Heart left ventricle (tissue), 16 donors: Measurements from ENCODE around the gene CDCP1. TPM values are rescaled to one million over a fixed set of nuclear protein-coding genes. Genes with fewer than 3 reads are reported as not detected.
A peak's percentile ranks its signal among the peaks of the same experiment; 100 is the strongest.

Experiments used
- ATAC-seq, 4 donors: fragments of 200-7000 bp; cut with Tn5 transposase; one replicate each; pipeline ENCODE4 v1.9.1; 2020 to 2022; ENCODE audit warnings: moderate library complexity in 4 of 4, mild to moderate bottlenecking in 3 of 4, moderate number of reproducible peaks in 1 of 4
- DNase-seq, 5 donors: peaks; one replicate each; pipeline ENCODE4 v3.0.0-alpha.2; 2020
- H3K27ac ChIP-seq, 12 donors: fragments of 200-600 bp; sonication (generic) in 4 of 12; one replicate each; pipeline versions ENCODE4 v1.5.0 to v1.8.0; 2016 to 2022; ENCODE audit warnings: mild to moderate bottlenecking in 2 of 12
- H3K27me3 ChIP-seq, 9 donors: fragments of 200-600 bp; sonication (generic) in 2 of 9; one replicate each; pipeline versions ENCODE4 v1.5.1 to v1.8.0; 2016 to 2022; ENCODE audit warnings: mild to moderate bottlenecking in 3 of 9
- H3K36me3 ChIP-seq, 9 donors: fragments of 200-600 bp; sonication (generic) in 2 of 9; one replicate each; pipeline versions ENCODE4 v1.5.0 to v1.8.0; 2018 to 2022; ENCODE audit warnings: mild to moderate bottlenecking in 2 of 9
- H3K4me1 ChIP-seq, 12 donors: fragments of 200-600 bp; sonication (generic) in 4 of 12; one replicate each; pipeline versions ENCODE4 v1.5.0 to v1.8.0; 2016 to 2022; ENCODE audit warnings: mild to moderate bottlenecking in 3 of 12
- H3K4me3 ChIP-seq, 12 donors: fragments of 200-600 bp; sonication (generic) in 4 of 12; one replicate each; pipeline versions ENCODE4 v1.5.0 to v1.8.0; 2017 to 2022; ENCODE audit warnings: mild to moderate bottlenecking in 9 of 12, moderate library complexity in 4 of 12
- H3K9me3 ChIP-seq, 12 donors: fragments of 200-600 bp; sonication (generic) in 4 of 12; one replicate each; pipeline versions ENCODE4 v1.5.0 to v1.8.0; 2016 to 2022; ENCODE audit warnings: mild to moderate bottlenecking in 1 of 12
- CTCF ChIP-seq, 12 donors: fragments of 200-600 bp; sonication (generic) in 4 of 12; IDR thresholded peaks; one replicate each; pipeline versions ENCODE4 v1.5.0 to v1.8.0; 2018 to 2022; ENCODE audit warnings: antibody characterized with exemption in 12 of 12, mild to moderate bottlenecking in 5 of 12
- POLR2A ChIP-seq, 2 donors: fragments of 450-650 bp; IDR thresholded peaks; one replicate each; pipeline ENCODE4 v1.6.1; 2017; ENCODE audit warnings: antibody characterized with exemption in 2 of 2, mild to moderate bottlenecking in 2 of 2, moderate library complexity in 2 of 2
- WGBS, 4 donors: extraction: QIAGEN DNeasy Blood & Tissue Kit in 2 of 4; methylation state at CpG; one replicate each; pipeline versions ENCODE4 v1.1.5 to v1.1.7; 2013 to 2018; 5-methylcytosine and 5-hydroxymethylcytosine counted together
- intact Hi-C, 10 donors: fragments of 100-400 bp; cut with DNase I; formaldehyde crosslinking; loops; one replicate each; pipeline versions ENCODE4 v1.11.1 to v1.14.2; 2022
- polyA plus RNA-seq, 2 donors: library from polyadenylated mRNA; stranded (reverse); fragments of 200-250 nt; gene quantifications; one replicate each; pipeline ENCODE4 v1.2.3, GENCODE V29; 2013
- total RNA-seq, 9 donors: library from RNA; depleted of rRNA in 2 of 9; stranded (reverse); fragments of >200 nt in 2 of 9; fragmentation: NEBNext Ultra II Directional in 3 of 9; extraction: Animal tissue kit (Norgen Biotek cat#: 25700) in 3 of 9; gene quantifications; one replicate each; pipeline versions ENCODE4 v1.1.0 to v1.2.4, GENCODE V29; 2016 to 2023
- donor health status: ischemic (EF 13 %, LVEDD 7.1; RV severe dilation, severe dysfunction).
- donor health status: healthy with polysubstance abuse.
- donor health status: DM: no; HTN: yes; CAD: no.
- donor health status: DM: no; HTN: no; CAD: no.
- donor health status: ischemic (EF 25% LVEDD 6.9; RV normal size, moderate dysfunction).
- donor health status: ischemic (EF 25% LVEDD 5.7; RV mildly dilated, moderate dysfunction).
- donor health status: healthy.
- donor health status: DM: yes; HTN: yes; CAD: no.
- donor health status: ischemic (EF 35%, LVEDD 5.7; RV mildly dilated, moderate dysfunction).
- donor health status: nonischemic (EF 11% LVEDD 7.7; RV severe dilation, severe dysfunction).
- donor health status: DM: yes; HTN: yes; CAD: no.
- donor health status: PGD.
- donor health status: ischemic (EF 29% LVEDD 5.4; RV normal size, mild dysfunction).
- donor health status: nonischemic (EF 23%, LVEDD 6.1; RV moderate dilation, normal function).

Gene CDCP1
- total and polyA plus RNA-seq, 11 donors: 0.11 to 5.8 (median 0.38) TPM

- WGBS, 4 donors: 67 to 84% (median 74%) methylated on average over 11 of the region's 11 CpGs
- no peak overlapping the region for H3K4me3 ChIP-seq
- TF ChIP-seq POLR2A (IDR thresholded peaks at IDR 0.05): no peak
- TF ChIP-seq CTCF (IDR thresholded peaks at IDR 0.05): no peak
- no peak for ATAC-seq
- no peaks in the 10 kb centered on the region for H3K27me3 ChIP-seq
- H3K27ac ChIP-seq: peak overlapping the region in 1 of 12 donors; percentile 55
- peaks cover 0 to 5% (median 0%) of the 10 kb centered on the region in 12 donors for H3K9me3 ChIP-seq
- H3K4me1 ChIP-seq: peaks cover 0 to 15% (median 0%) of the 10 kb centered on the region in 12 donors
- intact Hi-C loops: no loop called here
- DNase-seq: no peak
- no peaks in the 10 kb centered on the region for H3K36me3 ChIP-seq
Measured at GRCh38 chr3:45075821-45076625, 70.2 kb downstream of the CDCP1 start.

GRCh38 chr3:45071075-45071474 lies 75.1 kb downstream of the CDCP1 start:
- intact Hi-C loops: no loop called here
- H3K4me1 ChIP-seq: peaks cover 0 to 15% (median 0%) of the 10 kb centered on the region in 12 donors
- H3K27ac ChIP-seq: no peak overlapping the region
- no peak for TF ChIP-seq POLR2A (IDR thresholded peaks at IDR 0.05)
- no peak for TF ChIP-seq CTCF (IDR thresholded peaks at IDR 0.05)
- H3K27me3 ChIP-seq: no peaks in the 10 kb centered on the region
- H3K36me3 ChIP-seq: no peaks in the 10 kb centered on the region
- H3K4me3 ChIP-seq: no peak overlapping the region
- H3K9me3 ChIP-seq: peaks cover 0 to 5% (median 0%) of the 10 kb centered on the region in 12 donors
- DNase-seq (no peak), ATAC-seq (no peak)

DNA sequence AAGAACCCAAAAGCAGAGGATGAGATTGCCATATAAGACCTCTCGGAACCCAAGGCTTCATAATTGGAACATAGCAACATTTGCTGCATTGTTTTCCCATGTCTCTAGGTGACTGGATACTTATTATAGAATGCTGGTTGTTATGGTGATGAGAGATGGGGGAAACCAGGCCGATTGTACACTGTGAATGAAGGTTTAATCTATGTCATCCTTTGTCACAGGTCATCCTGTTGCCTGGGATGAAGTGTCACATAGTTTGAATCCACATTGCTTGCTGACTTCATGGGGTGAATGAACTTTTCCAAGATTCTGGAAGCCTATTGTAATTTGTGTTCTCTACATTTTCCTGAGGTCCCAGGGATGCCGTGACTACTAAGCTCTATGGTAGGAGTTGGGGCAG lies 78.2 kb downstream of the CDCP1 start:
- no peak for TF ChIP-seq CTCF (IDR thresholded peaks at IDR 0.05)
- no peak for TF ChIP-seq POLR2A (IDR thresholded peaks at IDR 0.05)
- no peaks in the 10 kb centered on the region for H3K27me3 ChIP-seq

DNA sequence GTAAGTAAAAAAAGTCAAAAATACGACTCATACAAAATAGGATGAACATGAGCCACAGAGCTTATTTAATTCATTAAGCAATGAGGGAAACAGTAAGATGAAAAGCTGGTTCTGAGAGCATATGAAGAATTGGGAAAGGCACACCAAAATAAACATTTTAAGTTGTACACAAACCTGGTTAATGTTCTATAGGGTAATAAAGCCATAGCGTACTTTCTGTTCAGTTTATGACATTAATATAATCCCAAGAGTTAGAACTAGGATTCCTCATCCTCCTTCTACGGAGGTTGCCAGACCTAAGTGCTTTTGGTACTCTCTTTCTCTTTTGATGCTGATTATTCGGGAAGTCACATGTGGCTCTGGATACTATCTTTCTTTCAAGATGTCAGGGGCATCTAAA lies 78.7 kb downstream of the CDCP1 start:
- ATAC-seq (no peak), DNase-seq (no peak)
- Histone ChIP-seq H3K27me3 (no peaks in the 10 kb centered on the region), H3K36me3 (no peaks in the 10 kb centered on the region), H3K4me1 (peaks cover 0 to 41% (median 5%) of the 10 kb centered on the region in 12 donors), H3K4me3 (no peak overlapping the region), H3K9me3 (no peaks in the 10 kb centered on the region), H3K27ac (no peak overlapping the region)
- TF ChIP-seq POLR2A (IDR thresholded peaks at IDR 0.05): no peak
- no peak for TF ChIP-seq CTCF (IDR thresholded peaks at IDR 0.05)
- WGBS, 4 donors: 80 to 84% (median 82%) methylated on average over 3 of the region's 4 CpGs
- intact Hi-C loops: no loop called here

More for the DNA sequence above, 78.2 kb downstream of the CDCP1 start:
- intact Hi-C loops: no loop called here
- H3K4me3 ChIP-seq: no peak overlapping the region
- peaks cover 0 to 36% (median 5%) of the 10 kb centered on the region in 12 donors for H3K4me1 ChIP-seq
- no peak overlapping the region for H3K27ac ChIP-seq
- WGBS, 4 donors: 75 to 79% (median 76%) methylated on average over 3 of the region's 3 CpGs
- DNase-seq: no peak
- no peaks in the 10 kb centered on the region for H3K9me3 ChIP-seq
- ATAC-seq: no peak
- no peaks in the 10 kb centered on the region for H3K36me3 ChIP-seq
